Ascending aorta (tissue), 2 donors: ENCODE measurements around the gene SFXN1. TPM values are rescaled to one million over a fixed set of nuclear protein-coding genes. Genes with fewer than 3 reads are reported as not detected.

Experiments used
- DNase-seq, 2 donors: peaks; one replicate each; pipeline ENCODE4 v3.0.0-alpha.2; 2019; ENCODE audit warnings: low spot score in 2 of 2
- H3K27ac ChIP-seq, 2 donors: fragments of 200-600 bp; sonication (generic); one replicate each; pipeline ENCODE4 v1.5.1; 2016 to 2017; ENCODE audit warnings: mild to moderate bottlenecking in 1 of 2
- H3K27me3 ChIP-seq: fragments of 200-600 bp; sonication (generic); one replicate; pipeline ENCODE4 v1.5.1; 2017
- H3K36me3 ChIP-seq, 2 donors: fragments of 200-600 bp; sonication (generic); one replicate each; pipeline ENCODE4 v1.5.1; 2016
- H3K4me1 ChIP-seq, 2 donors: fragments of 200-600 bp; sonication (generic); one replicate each; pipeline ENCODE4 v1.5.1; 2016 to 2017; ENCODE audit warnings: mild to moderate bottlenecking in 1 of 2
- H3K4me3 ChIP-seq, 2 donors: fragments of 200-600 bp; sonication (generic); one replicate each; pipeline ENCODE4 v1.5.1; 2016 to 2017; ENCODE audit warnings: mild to moderate bottlenecking in 1 of 2
- H3K9me3 ChIP-seq, 2 donors: fragments of 200-600 bp; sonication (generic); one replicate each; pipeline ENCODE4 v1.5.1; 2016
- intact Hi-C: fragments of 100-400 bp; cut with DNase I; formaldehyde crosslinking; loops from one replicate; pipeline ENCODE4 v1.15.1; 2023
- total RNA-seq: library from RNA; depleted of rRNA; stranded (reverse); fragments of >200 nt; gene quantifications from one replicate; pipeline ENCODE4 v1.1.0, GENCODE V29; 2016
- TF ChIP-seq, protein P1 (sequence below), 3 experiments: fragments of 200-600 bp in 2 of 3; fragments of 450-650 bp in 1 of 3; sonication (generic) in 2 of 3; IDR thresholded peaks; one replicate each; pipeline ENCODE4 v1.5.1; 2016 to 2019; ENCODE audit warnings: antibody characterized with exemption in 3 of 3, mild to moderate bottlenecking in 1 of 3, moderate library complexity in 1 of 3

The SFXN1 gene
- total RNA-seq, 1 donor from 2014 or later, result 47.5 TPM

DNA sequence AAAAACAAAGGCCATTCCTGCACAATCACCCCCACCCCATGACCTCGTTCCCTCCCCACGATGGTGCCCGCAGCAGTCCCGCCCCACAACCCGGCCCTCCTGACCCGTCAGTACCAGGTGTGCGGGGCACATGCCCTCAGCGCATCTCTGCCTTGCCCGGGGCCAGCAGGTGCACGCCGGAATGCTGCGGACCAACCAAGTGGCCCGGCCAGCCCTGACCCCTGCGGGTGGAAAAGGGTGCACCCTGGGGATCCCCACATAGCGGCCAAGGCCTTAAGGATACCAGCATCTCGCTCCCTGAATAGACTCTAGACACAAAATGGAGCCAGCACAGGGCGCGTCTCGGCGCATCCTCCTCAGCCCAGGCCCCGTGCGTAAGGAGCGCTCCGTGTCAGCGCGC is 6.0 kb downstream of the SFXN1 start:
- H3K36me3 ChIP-seq, result peaks cover 0 to 17% of the 10 kb centered on the region in 2 donors
- no peaks in the 10 kb centered on the region for H3K27me3 ChIP-seq
- DNase-seq, result no peak
- no peaks in the 10 kb centered on the region for H3K9me3 ChIP-seq
- no peak overlapping the region for H3K4me3 ChIP-seq
- TF ChIP-seq, protein P1, sequence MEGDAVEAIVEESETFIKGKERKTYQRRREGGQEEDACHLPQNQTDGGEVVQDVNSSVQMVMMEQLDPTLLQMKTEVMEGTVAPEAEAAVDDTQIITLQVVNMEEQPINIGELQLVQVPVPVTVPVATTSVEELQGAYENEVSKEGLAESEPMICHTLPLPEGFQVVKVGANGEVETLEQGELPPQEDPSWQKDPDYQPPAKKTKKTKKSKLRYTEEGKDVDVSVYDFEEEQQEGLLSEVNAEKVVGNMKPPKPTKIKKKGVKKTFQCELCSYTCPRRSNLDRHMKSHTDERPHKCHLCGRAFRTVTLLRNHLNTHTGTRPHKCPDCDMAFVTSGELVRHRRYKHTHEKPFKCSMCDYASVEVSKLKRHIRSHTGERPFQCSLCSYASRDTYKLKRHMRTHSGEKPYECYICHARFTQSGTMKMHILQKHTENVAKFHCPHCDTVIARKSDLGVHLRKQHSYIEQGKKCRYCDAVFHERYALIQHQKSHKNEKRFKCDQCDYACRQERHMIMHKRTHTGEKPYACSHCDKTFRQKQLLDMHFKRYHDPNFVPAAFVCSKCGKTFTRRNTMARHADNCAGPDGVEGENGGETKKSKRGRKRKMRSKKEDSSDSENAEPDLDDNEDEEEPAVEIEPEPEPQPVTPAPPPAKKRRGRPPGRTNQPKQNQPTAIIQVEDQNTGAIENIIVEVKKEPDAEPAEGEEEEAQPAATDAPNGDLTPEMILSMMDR (IDR thresholded peaks at IDR 0.05), result no peak
- no peak overlapping the region for H3K27ac ChIP-seq
- peaks cover 0 to 6% of the 10 kb centered on the region in 2 donors for H3K4me1 ChIP-seq
- intact Hi-C loops, result no loop called here

DNA sequence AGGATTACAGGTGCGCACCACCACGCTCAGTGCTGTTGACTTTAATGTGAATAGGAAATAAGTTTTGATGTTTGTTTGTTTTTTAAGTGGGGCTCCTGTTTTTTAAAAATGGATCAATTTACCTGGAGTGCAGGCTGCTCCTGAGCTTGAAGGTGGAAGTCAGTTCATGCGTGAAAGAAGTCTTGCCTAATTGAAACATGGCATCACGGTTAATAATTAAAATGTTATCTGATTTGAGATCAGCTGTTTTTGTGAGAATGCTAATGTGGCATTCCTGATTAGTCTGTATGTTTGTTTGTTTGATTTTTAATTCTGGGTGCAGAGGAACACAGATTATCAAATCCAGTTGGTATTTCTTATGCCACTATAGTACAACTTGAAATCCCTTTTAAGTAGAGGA is 6.5 kb downstream of the SFXN1 start:
- TF ChIP-seq, protein P1 (IDR thresholded peaks at IDR 0.05), result no peak
- no peak for DNase-seq
- Histone ChIP-seq H3K9me3 (no peaks in the 10 kb centered on the region), H3K4me1 (peaks cover 0 to 2% of the 10 kb centered on the region in 2 donors), H3K27me3 (no peaks in the 10 kb centered on the region), H3K4me3 (no peak overlapping the region), H3K27ac (no peak overlapping the region), H3K36me3 (peaks cover 0 to 17% of the 10 kb centered on the region in 2 donors)
- intact Hi-C loops, result no loop called here

DNA sequence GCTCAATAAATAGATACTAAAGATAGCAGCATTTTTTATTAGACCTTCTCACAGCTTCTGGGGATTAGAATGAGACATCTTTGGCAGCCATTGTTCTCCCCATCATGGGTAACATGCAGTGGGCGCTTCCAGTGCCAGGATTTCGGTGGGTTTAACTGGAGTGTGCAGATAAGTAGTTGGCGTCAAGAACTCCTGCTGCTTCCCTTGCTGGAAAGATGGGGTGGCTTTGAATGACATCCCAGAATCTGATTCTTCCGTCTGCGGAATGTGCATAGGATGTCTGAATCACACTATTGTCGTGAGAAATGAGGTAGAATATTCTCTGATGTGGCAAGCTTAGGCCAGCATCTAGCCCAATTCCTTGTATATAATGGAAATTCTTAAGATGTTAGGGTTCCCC is 7.3 kb downstream of the SFXN1 start:
- Histone ChIP-seq H3K9me3 (no peaks in the 10 kb centered on the region), H3K4me3 (no peak overlapping the region), H3K27ac (no peak overlapping the region), H3K4me1 (no peaks in the 10 kb centered on the region), H3K36me3 (peaks cover 0 to 17% of the 10 kb centered on the region in 2 donors), H3K27me3 (no peaks in the 10 kb centered on the region)
- intact Hi-C loops, result no loop called here
- DNase-seq, result no peak
- TF ChIP-seq, protein P1 (IDR thresholded peaks at IDR 0.05), result no peak

DNA sequence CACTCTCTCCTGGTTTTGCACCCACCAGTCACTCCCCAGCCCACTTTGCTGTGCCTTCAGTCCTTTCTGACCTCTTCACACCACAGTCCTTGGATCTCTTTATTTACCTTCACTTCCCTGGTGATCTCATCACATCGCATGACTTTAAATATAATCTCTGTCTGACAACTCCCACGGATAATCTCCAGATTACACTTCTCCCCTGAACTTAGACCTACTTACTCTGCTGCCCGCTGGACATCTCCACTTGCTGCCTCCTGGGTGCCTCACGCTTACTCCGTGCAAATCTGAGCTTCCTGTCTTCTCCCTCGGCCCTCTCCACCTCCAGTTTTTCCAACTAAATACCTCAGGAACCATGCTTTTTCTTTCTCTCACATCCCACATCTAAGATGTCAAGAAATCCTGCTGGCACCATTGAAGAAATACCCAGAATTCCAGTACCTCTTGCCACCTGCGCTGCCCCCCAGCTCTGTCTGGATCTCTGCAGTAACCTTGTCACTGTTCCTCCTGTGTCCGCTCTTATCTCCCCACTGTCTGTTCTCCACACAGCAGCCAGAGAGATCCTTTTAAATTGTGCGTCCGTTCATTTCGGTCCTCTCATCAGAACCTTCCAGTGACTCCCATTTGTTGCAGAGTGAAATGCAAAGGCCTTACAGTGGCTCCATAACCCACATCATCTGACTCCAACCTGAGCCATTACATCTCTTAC is 9.3 kb downstream of the SFXN1 start:
- no peaks in the 10 kb centered on the region for H3K9me3 ChIP-seq
- no peak overlapping the region for H3K4me3 ChIP-seq
- no peaks in the 10 kb centered on the region for H3K4me1 ChIP-seq
- DNase-seq, result no peak
- no peaks in the 10 kb centered on the region for H3K27me3 ChIP-seq
- no peak overlapping the region for H3K27ac ChIP-seq
- intact Hi-C loops, result no loop called here
- H3K36me3 ChIP-seq, result peaks cover 5 to 31% of the 10 kb centered on the region in 2 donors
- TF ChIP-seq, protein P1 (IDR thresholded peaks at IDR 0.05), result no peak

DNA sequence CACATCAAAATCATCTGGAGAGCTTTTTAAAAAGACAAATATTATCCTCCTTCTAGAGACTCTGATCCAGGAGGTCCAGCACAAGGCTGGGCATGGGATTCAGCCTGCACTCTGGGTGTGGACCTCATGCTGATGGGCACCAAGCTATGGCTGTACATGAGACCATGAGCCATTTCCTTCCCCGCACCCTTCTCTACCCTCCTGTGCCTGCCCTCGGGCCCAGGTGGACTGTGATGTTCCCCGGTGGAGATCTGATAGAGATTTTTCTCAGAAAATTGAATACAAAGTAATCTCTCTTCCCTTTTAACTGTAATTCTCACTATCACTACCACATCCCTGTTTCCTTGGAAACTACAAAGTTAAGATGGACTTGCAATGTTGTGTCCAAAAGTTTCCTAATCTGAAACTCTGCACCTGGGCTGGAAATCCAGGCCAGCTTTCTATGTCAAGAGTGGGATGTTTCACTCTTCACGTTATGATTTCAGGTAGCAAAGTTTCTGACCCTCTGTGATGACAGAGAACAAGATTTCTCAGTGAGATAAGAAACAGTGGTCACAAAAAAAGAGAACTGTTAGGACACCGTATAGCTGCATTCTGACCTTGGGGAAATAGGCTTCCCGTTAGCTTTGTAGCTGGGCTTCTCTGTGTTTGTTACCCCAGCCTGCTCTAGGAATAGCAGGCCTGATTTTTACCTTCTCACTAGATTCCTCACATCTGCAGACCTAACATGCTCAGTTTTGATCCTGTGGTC is 11.5 kb downstream of the SFXN1 start:
- Histone ChIP-seq H3K27me3 (no peaks in the 10 kb centered on the region), H3K4me1 (no peaks in the 10 kb centered on the region), H3K9me3 (no peaks in the 10 kb centered on the region), H3K27ac (no peak overlapping the region), H3K36me3 (peaks cover 18 to 47% of the 10 kb centered on the region in 2 donors), H3K4me3 (no peak overlapping the region)
- DNase-seq, result no peak
- intact Hi-C loops, result no loop called here
- TF ChIP-seq, protein P1 (IDR thresholded peaks at IDR 0.05), result no peak
